GM12878 (cell line): ENCODE measurements around the gene RHOB. TPM values are rescaled to one million over a fixed set of nuclear protein-coding genes. Genes with fewer than 3 reads are reported as not detected.

Source experiments
- ATAC-seq: fragments of 200-7000 bp; cut with Tn5 transposase; 3 replicates; pipeline ENCODE4 v1.9.1; 2020; ENCODE audit warnings: mild to moderate bottlenecking, moderate library complexity
- BruUV-seq: library from RNA; stranded (reverse); fragments of 400-500 nt; replicated peaks from 2 replicates; lab custom pipeline; 2021; lab: Mats Ljungman, UMichigan
- CTCF ChIA-PET: fragments of 300-600 bp; sonication (Branson Sonifier 250); formaldehyde crosslinking; extraction: SDS; loops from one replicate; lab custom pipeline; 2021; ENCODE audit warnings: inconsistent platforms; lab: Yijun Ruan, JAX
- POLR2A ChIA-PET: fragments of 350-600 bp; formaldehyde crosslinking; extraction: SDS; loops from one replicate; lab custom pipeline; 2021; ENCODE audit warnings: inconsistent platforms; lab: Charles Lee
- RAD21 ChIA-PET: fragments of 300-600 bp; sonication (Branson Sonifier 250); formaldehyde crosslinking; loops from one replicate; lab custom pipeline; 2023; ENCODE audit warnings: antibody characterized with exemption; ENCODE audit not compliant: unreplicated experiment; lab: Charles Lee
- SMC1A ChIA-PET: fragments of 300-600 bp; sonication (Branson Sonifier 250); formaldehyde crosslinking; loops from one replicate; lab custom pipeline; 2023; ENCODE audit not compliant: unreplicated experiment, uncharacterized antibody; lab: Charles Lee
- DNase-seq: peaks from one replicate; pipeline ENCODE4 v3.0.0-alpha.2; 2011; ENCODE audit warnings: low read depth, low spot score
- FAIRE-seq: peaks from 3 replicates; lab custom pipeline; 2011; peaks lifted over from hg19 to GRCh38; lab: Jason Lieb, UNC
- H2AFZ ChIP-seq: 2 replicates; pipeline ENCODE4 v1.6.0; 2011; ENCODE audit warnings: low read depth, low read length, control low read depth; ENCODE audit not compliant: control insufficient read depth
- H3K27ac ChIP-seq: 2 replicates; pipeline ENCODE4 v1.5.1; 2011; ENCODE audit warnings: control low read depth; ENCODE audit not compliant: control insufficient read depth, insufficient read depth
- H3K27me3 ChIP-seq, 2 experiments: replicated peaks in 1 of 2; 2 replicates each; pipeline versions ENCODE4 v1.6.0 to v1.6.1; 2011; ENCODE audit warnings: low read length in 1 of 2; ENCODE audit not compliant: control insufficient read depth in 2 of 2, insufficient read depth in 2 of 2
- H3K36me3 ChIP-seq, 2 experiments: 2 replicates each; pipeline ENCODE4 v1.5.1; 2011; ENCODE audit warnings: low read length in 1 of 2; ENCODE audit not compliant: control insufficient read depth in 2 of 2, insufficient read depth in 2 of 2
- H3K4me1 ChIP-seq: 2 replicates; pipeline ENCODE4 v1.6.1; 2011; ENCODE audit warnings: mild to moderate bottlenecking, low read length, moderate library complexity, mixed read lengths; ENCODE audit not compliant: control insufficient read depth, insufficient read depth
- H3K4me2 ChIP-seq: 2 replicates; pipeline ENCODE4 v1.6.0; 2011; ENCODE audit warnings: control low read depth; ENCODE audit not compliant: control insufficient read depth, insufficient read depth
- H3K4me3 ChIP-seq: fragments of 200-600 bp; sonication (generic); 2 replicates; pipeline ENCODE4 v1.5.1; 2016
- H3K79me2 ChIP-seq: 2 replicates; pipeline ENCODE4 v1.6.0; 2011; ENCODE audit warnings: low read length; ENCODE audit not compliant: control insufficient read depth, insufficient read depth
- H3K9ac ChIP-seq: 2 replicates; pipeline ENCODE4 v1.8.0; 2011; ENCODE audit warnings: low read length, control low read depth, mixed read lengths; ENCODE audit not compliant: control insufficient read depth, insufficient read depth
- H3K9me3 ChIP-seq: replicated peaks from 3 replicates; pipeline ENCODE4 v1.5.1; 2011; ENCODE audit warnings: mild to moderate bottlenecking, low read length; ENCODE audit not compliant: control insufficient read depth, insufficient read depth
- H4K20me1 ChIP-seq: 2 replicates; pipeline ENCODE4 v1.6.0; 2011; ENCODE audit not compliant: control insufficient read depth, insufficient read depth
- CHD2 ChIP-seq: IDR thresholded peaks from 2 replicates; pipeline ENCODE4 v1.6.1; 2011; ENCODE audit warnings: low read depth, low read length, improper control_type of control experiment, borderline replicate concordance
- CHD4 ChIP-seq: fragments of 200-600 bp; sonication (generic); IDR thresholded peaks from 2 replicates; pipeline ENCODE4 v1.6.1; 2016; ENCODE audit warnings: mild to moderate bottlenecking
- EED ChIP-seq: sonication (generic); IDR thresholded peaks from 2 replicates; pipeline ENCODE4 v1.6.1; 2016; ENCODE audit warnings: antibody characterized with exemption, low read depth
- ESRRA ChIP-seq: IDR thresholded peaks from 2 replicates; pipeline ENCODE4 v1.6.1; 2012; ENCODE audit warnings: mild to moderate bottlenecking, low read length, improper control_type of control experiment
- FOS ChIP-seq: IDR thresholded peaks from 3 replicates; pipeline ENCODE4 v1.6.1; 2011; ENCODE audit warnings: borderline replicate concordance; ENCODE audit not compliant: insufficient read length; ENCODE audit errors: extremely low read depth
- HDGF ChIP-seq: fragments of 450-650 bp; IDR thresholded peaks from 2 replicates; pipeline ENCODE4 v1.6.1; 2016; ENCODE audit warnings: antibody characterized with exemption
- NBN ChIP-seq: fragments of 450-650 bp; IDR thresholded peaks from 2 replicates; pipeline ENCODE4 v1.6.1; 2016
- NR2C2 ChIP-seq: IDR thresholded peaks from 2 replicates; pipeline ENCODE4 v1.6.1; 2011; ENCODE audit warnings: borderline replicate concordance, low read depth; ENCODE audit not compliant: control insufficient read depth, insufficient read length
- SP1 ChIP-seq: IDR thresholded peaks from one replicate; pipeline ENCODE4 v1.6.1; 2011; ENCODE audit warnings: low read depth, low read length
- SREBF1 ChIP-seq: IDR thresholded peaks from 2 replicates; pipeline ENCODE4 v1.6.1; 2012; ENCODE audit warnings: mild to moderate bottlenecking, low read length
- TCF3 ChIP-seq: IDR thresholded peaks from 2 replicates; pipeline ENCODE4 v1.6.1; 2012; ENCODE audit warnings: low read depth, mild to moderate bottlenecking, low read length, borderline replicate concordance; ENCODE audit not compliant: insufficient read depth
- YBX1 ChIP-seq: fragments of 450-650 bp; IDR thresholded peaks from 2 replicates; pipeline ENCODE4 v1.6.1; 2016; ENCODE audit warnings: antibody characterized with exemption
- ZNF274 ChIP-seq: IDR thresholded peaks from one replicate; pipeline ENCODE4 v1.8.0; 2011; ENCODE audit not compliant: insufficient read length, insufficient read depth
- ZZZ3 ChIP-seq: IDR thresholded peaks from 2 replicates; pipeline ENCODE4 v1.6.1; 2011; ENCODE audit warnings: low read depth; ENCODE audit not compliant: control insufficient read depth, insufficient read length
- WGBS: methylation state at CpG from one replicate; pipeline ENCODE4 v1.1.6; 2016; ENCODE audit warnings: low lambda C conversion rate; ENCODE audit not compliant: insufficient replicate concordance, insufficient coverage; ENCODE audit errors: missing lambda C conversion rate; 5-methylcytosine and 5-hydroxymethylcytosine counted together
- in situ Hi-C: fragments of 300-500 bp; cut with MboI; formaldehyde crosslinking; loops from 9 replicates; pipeline ENCODE4 v1.14.3; 2018; ENCODE audit warnings: mixed read lengths
- intact Hi-C: fragments of 100-400 bp; cut with micrococcal nuclease; formaldehyde crosslinking; loops from one replicate; pipeline ENCODE4 v1.14.2; 2022; ENCODE audit not compliant: unreplicated experiment
- polyA plus RNA-seq, 11 experiments: library from polyadenylated mRNA; depleted of rRNA in 4 of 11; unstranded in 6 of 11; stranded (reverse) in 5 of 11; fragments of >200 nt; fragmentation: Nextera tagmentation in 4 of 11; fragmentation: Illumina TruSeq in 1 of 11; extraction: Ambion mirVana in 4 of 11; extraction: Trizol in 1 of 11; gene quantifications; 1 replicate in 1 of 11; 2 replicates in 10 of 11; pipeline versions ENCODE4 v1.2.1 to v1.2.3, GENCODE V29; 2011 to 2016; ENCODE audit warnings: inconsistent platforms in 2 of 11, missing spikeins in 2 of 11, low read depth in 1 of 11
- total RNA-seq, 4 experiments: library from RNA; depleted of rRNA in 3 of 4; stranded (reverse); fragments of >200 nt in 3 of 4; fragmentation: Illumina TruSeq in 1 of 4; extraction: Trizol in 1 of 4; gene quantifications; 2 replicates each; pipeline versions ENCODE4 v1.2.1 to v1.2.3, GENCODE V29; 2013 to 2021

The RHOB gene
- total and polyA plus RNA-seq, 10 of the 15 experiments (the other 5 are each of a cell fraction or from before 2014, with no cell fraction given): 0.03 to 4.5 (median 1.2) TPM

DNA sequence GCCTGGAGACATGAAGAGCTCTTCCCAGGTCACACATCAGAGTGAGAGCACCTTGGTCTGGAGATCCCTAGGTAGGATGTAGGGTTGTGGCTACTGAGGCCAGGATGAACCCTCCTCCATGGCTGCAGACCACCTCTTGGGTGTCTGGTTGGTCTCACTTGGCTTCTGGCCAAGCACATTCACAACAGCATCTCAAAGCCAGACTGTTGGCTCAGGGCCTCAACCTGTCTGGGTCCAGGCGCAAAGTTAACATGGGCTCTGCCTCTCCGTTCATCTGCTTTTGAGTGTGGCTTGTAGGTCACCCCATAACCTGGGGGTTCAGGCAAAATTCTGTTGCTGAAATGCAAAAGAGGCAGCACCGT lies 40.1 kb downstream of the RHOB start:
- ChIA-PET POLR2A (no interaction called here), RAD21 (interaction anchor here (1.2 kb wide), 1 partner anchor 40 kb away, joined by 6 read pairs; the partner anchor contains the start of gene RHOB), CTCF (no interaction called here), SMC1A (interaction anchor here (1.6 kb wide), 1 partner anchor 21 kb away, joined by 4 read pairs; no protein-coding TSS in a partner anchor)
- DNase-seq (no peak), FAIRE-seq (no peak), ATAC-seq (no peak)
- no peaks in the 10 kb centered on the region for H3K79me2 ChIP-seq
- H3K9ac ChIP-seq: no peak overlapping the region
- WGBS: 49% methylated on average over 3 of the region's 3 CpGs
- intact Hi-C loops: no loop called here
- H3K9me3 ChIP-seq: no peaks in the 10 kb centered on the region
- no peaks in the 10 kb centered on the region for H3K36me3 ChIP-seq
- in situ Hi-C loops: no loop called here
- no peak overlapping the region for H3K4me2 ChIP-seq
- H3K4me3 ChIP-seq: no peak overlapping the region
- no peaks in the 10 kb centered on the region for H4K20me1 ChIP-seq
- H3K27me3 ChIP-seq: no peaks in the 10 kb centered on the region
- H3K4me1 ChIP-seq: no peaks in the 10 kb centered on the region
- TF ChIP-seq FOS: no peak
- TF ChIP-seq ZZZ3: no peak
- TF ChIP-seq ZNF274: no peak
- TF ChIP-seq NR2C2: no peak
- no peak for TF ChIP-seq CHD4
- no peak for TF ChIP-seq YBX1
- TF ChIP-seq SP1: no peak
- TF ChIP-seq TCF3: no peak
- no peak for TF ChIP-seq ESRRA
- TF ChIP-seq SREBF1: no peak
- no peak for TF ChIP-seq NBN
- no peak for TF ChIP-seq EED
- TF ChIP-seq HDGF: no peak
- TF ChIP-seq CHD2: no peak
- H2AFZ ChIP-seq: no peak overlapping the region
- H3K27ac ChIP-seq: no peak overlapping the region
- BruUV-seq: no TSS peak
